Measurements from ENCODE around the gene CTSA. TPM values are rescaled to one million over a fixed set of nuclear protein-coding genes. Genes with fewer than 3 reads are reported as not detected.

CTSA gene
- total RNA-seq, 1 donor from 2014 or later, result 42.7 TPM

DNA sequence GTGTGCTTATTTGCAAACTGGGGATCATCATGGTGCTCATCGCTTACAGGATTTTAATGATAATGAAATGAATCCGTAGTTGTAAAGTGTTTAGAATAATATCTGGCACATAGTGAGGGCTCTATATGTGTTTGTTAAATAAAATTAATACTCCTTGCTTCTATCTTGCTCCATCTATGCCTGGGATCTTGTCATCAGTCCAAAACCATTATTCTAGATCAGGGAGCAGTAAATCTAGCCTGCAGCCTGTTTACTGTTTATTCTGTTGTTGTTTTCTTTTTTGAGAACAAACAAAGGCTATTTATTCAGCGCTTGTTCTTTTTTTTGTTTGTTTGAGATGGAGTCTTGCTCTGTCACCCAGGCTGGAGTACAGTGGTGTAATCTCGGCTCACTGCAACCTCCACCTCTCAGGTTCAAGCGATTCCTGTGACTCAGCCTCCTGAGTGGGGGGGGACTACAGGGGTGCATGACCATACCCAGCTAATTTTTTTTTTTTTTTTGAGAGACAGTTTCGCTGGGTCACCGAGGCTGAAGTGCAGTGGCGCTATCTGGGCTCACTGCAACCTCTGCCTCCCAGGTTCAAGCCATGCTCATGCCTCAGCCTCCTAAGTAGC, 42.1 kb upstream of the CTSA start:
- DNase-seq (ENCODE audit: low read depth), result no peak
- TF ChIP-seq, protein P1, sequence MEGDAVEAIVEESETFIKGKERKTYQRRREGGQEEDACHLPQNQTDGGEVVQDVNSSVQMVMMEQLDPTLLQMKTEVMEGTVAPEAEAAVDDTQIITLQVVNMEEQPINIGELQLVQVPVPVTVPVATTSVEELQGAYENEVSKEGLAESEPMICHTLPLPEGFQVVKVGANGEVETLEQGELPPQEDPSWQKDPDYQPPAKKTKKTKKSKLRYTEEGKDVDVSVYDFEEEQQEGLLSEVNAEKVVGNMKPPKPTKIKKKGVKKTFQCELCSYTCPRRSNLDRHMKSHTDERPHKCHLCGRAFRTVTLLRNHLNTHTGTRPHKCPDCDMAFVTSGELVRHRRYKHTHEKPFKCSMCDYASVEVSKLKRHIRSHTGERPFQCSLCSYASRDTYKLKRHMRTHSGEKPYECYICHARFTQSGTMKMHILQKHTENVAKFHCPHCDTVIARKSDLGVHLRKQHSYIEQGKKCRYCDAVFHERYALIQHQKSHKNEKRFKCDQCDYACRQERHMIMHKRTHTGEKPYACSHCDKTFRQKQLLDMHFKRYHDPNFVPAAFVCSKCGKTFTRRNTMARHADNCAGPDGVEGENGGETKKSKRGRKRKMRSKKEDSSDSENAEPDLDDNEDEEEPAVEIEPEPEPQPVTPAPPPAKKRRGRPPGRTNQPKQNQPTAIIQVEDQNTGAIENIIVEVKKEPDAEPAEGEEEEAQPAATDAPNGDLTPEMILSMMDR (conservative IDR thresholded peaks at IDR 0.05; ENCODE audit: low read depth, low read length), result no peak

DNA sequence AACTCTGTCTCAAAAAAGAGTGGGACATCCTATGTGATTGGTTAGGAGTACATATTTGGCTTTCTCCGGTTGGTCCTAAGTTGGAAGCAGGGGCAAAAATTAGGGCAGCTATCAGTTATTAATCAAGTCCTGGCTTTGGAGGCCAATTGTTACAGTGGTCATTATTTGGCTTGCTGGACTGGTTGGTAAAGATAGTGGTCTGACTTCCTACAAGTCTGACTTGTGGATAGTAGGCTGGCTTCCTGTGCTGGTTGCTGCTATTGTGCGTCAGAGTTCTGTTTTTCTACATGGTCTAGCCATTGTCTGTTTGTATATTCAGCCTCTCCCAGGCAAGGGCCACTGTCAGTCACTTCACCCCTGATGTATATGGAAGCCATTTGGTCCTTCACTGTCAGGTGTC, 40.9 kb upstream of the CTSA start:
- TF ChIP-seq, protein P1 (conservative IDR thresholded peaks at IDR 0.05; ENCODE audit: low read depth, low read length), result no peak
- DNase-seq (ENCODE audit: low read depth), result no peak
- no peak overlapping the region for H3K4me3 ChIP-seq (ENCODE audit: low read depth, low read length)

More for the DNA sequence above, 42.1 kb upstream of the CTSA start:
- no peak overlapping the region for H3K4me3 ChIP-seq (ENCODE audit: low read depth, low read length)

DNA sequence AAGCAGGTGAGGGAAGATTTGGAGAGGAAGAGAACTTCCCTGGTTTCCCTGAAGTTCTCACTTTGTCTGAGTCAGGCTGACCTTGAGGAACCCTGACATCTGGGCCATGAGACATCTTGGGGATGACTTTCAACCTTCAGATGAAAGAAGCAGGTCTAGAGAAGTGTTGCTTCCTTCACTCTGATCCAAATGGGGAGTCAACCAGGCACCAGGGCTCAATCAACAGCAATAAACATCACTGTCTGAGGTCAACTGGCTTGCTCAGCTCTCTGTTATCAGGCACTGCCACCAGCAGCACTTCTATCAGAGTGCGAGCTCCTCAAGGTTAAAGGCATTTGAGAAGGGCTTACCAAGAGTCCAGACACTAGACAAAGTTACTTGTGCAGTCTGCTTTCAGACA, 40.2 kb upstream of the CTSA start:
- TF ChIP-seq, protein P1 (conservative IDR thresholded peaks at IDR 0.05; ENCODE audit: low read depth, low read length), result no peak

DNA sequence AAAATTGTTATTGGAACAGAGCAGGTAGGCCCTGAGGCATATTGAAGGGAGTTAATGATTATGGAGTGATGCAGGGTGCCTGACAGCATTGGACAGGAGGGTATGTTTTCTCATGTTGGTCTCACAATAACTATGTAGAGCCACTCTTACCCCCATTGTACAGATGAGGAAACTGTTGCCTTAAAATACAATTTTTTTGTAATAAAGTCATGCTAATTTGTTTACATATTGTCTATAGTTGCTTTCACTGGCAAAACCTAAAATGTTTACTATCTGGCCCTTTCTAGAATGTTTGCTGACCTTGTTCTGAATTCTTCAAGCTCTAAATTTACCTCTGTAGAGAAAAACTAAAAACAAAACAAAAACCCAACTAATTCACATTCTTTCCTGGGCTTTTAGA, 39.6 kb upstream of the CTSA start:
- TF ChIP-seq, protein P1 (conservative IDR thresholded peaks at IDR 0.05; ENCODE audit: low read depth, low read length), result no peak
- DNase-seq (ENCODE audit: low read depth), result no peak

More for the DNA sequence above, 40.2 kb upstream of the CTSA start:
- H3K4me3 ChIP-seq (ENCODE audit: low read depth, low read length), result no peak overlapping the region
- DNase-seq (ENCODE audit: low read depth), result no peak

DNA sequence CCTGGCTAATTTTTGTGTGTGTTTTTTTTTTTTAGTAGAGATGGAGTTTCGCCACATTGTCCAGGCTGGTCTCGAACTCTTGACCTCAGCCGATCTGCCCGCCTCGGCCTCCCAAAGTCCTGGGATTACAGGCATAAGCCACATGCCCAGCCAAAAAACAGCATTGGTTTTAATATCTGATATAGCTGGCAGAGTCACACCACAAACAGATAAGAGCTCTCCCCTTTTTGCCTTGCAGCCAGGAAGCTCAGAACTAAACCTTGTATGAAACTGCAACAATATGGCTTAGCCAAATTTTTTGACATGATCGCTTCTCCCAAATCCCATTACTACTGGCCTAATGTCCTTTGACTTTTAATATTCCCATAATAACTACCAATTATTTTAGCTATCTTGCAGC, 38.8 kb upstream of the CTSA start:
- TF ChIP-seq, protein P1 (conservative IDR thresholded peaks at IDR 0.05; ENCODE audit: low read depth, low read length), result no peak
- no peak overlapping the region for H3K4me3 ChIP-seq (ENCODE audit: low read depth, low read length)
- DNase-seq (ENCODE audit: low read depth), result no peak

More for the DNA sequence above, 39.6 kb upstream of the CTSA start:
- no peak overlapping the region for H3K4me3 ChIP-seq (ENCODE audit: low read depth, low read length)

DNA sequence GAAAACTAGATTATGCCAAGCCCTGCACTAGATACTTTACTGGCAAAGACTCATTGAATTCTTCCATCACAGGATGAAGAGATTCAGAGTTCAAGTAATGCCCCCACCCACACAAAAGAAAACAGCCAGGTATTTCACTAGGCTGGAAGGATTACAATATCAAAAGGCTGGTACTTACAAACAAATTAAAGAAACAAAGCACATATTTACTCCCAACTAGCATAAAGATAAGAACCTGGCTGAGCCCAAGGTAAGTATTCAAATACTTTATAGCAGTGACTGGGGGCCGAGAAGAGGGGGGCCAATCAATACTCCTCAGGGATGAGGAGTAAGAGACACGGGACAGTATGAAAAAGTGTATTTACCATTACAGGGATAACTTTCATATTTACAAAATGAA, 37.7 kb upstream of the CTSA start:
- TF ChIP-seq, protein P1 (conservative IDR thresholded peaks at IDR 0.05; ENCODE audit: low read depth, low read length), result no peak
- DNase-seq (ENCODE audit: low read depth), result no peak
- H3K4me3 ChIP-seq (ENCODE audit: low read depth, low read length), result no peak overlapping the region
